Muscle of leg (tissue), 11 donors: ENCODE measurements around the gene CPLX4. TPM values are rescaled to one million over a fixed set of nuclear protein-coding genes. Genes with fewer than 3 reads are reported as not detected.
A peak's percentile ranks its signal among the peaks of the same experiment; 100 is the strongest.

Experiments used
- DNase-seq: peaks from one replicate; pipeline ENCODE4 v3.0.0; 2013
- H3K27ac ChIP-seq: one replicate; pipeline ENCODE4 v1.5.1; 2013; ENCODE audit warnings: mild to moderate bottlenecking, low read length, control low read depth
- H3K27me3 ChIP-seq: one replicate; pipeline ENCODE4 v1.6.1; 2013; ENCODE audit warnings: low read length; ENCODE audit not compliant: control insufficient read depth, insufficient read depth
- H3K36me3 ChIP-seq: one replicate; pipeline ENCODE4 v1.6.1; 2013; ENCODE audit warnings: low read length; ENCODE audit not compliant: control insufficient read depth, insufficient read depth
- H3K4me1 ChIP-seq: one replicate; pipeline ENCODE4 v1.6.1; 2013; ENCODE audit warnings: low read length; ENCODE audit not compliant: control insufficient read depth, insufficient read depth
- H3K4me3 ChIP-seq: one replicate; pipeline ENCODE4 v1.5.1; 2013; ENCODE audit warnings: low read length, control low read depth
- H3K9me3 ChIP-seq: replicated peaks from 2 replicates; pipeline ENCODE4 v1.6.1; 2013; ENCODE audit warnings: low read depth, low read length; ENCODE audit not compliant: control insufficient read depth
- WGBS: methylation state at CpG from one replicate; pipeline ENCODE4 v1.1.5; 2013; ENCODE audit warnings: missing lambda C conversion rate; ENCODE audit not compliant: insufficient coverage; 5-methylcytosine and 5-hydroxymethylcytosine counted together
- polyA plus RNA-seq, 8 donors: library from polyadenylated mRNA; unstranded; fragments of 120-200 nt; gene quantifications; one replicate each; pipeline versions ENCODE4 v1.2.1 to v1.2.3, GENCODE V29; 2013; ENCODE audit warnings: inconsistent platforms in 1 of 8, low replicate concordance in 1 of 8; ENCODE audit not compliant: insufficient read length in 8 of 8, insufficient read depth in 1 of 8
- total RNA-seq: library from RNA; stranded (reverse); fragments of 120-200 nt; gene quantifications from one replicate; pipeline ENCODE4 v1.2.4, GENCODE V29; 2013

Gene CPLX4
- total and polyA plus RNA-seq, 9 donors: not detected

- Histone ChIP-seq H3K27ac (no peak overlapping the region), H3K9me3 (no peaks in the 10 kb centered on the region), H3K4me3 (no peak overlapping the region), H3K36me3 (no peaks in the 10 kb centered on the region), H3K27me3 (peaks cover 26% of the 10 kb centered on the region), H3K4me1 (no peaks in the 10 kb centered on the region)
- DNase-seq: no peak
- 40% methylated on average over 2 of the region's 6 CpGs for WGBS
Observed at GRCh38 chr18:59286341-59286740, 32.1 kb downstream of the CPLX4 start.

- WGBS: 77% methylated on average over 1 of the region's 11 CpGs
- H3K4me1 ChIP-seq: no peaks in the 10 kb centered on the region
- H3K4me3 ChIP-seq: no peak overlapping the region
- no peak for DNase-seq
- H3K27ac ChIP-seq: no peak overlapping the region
- peaks cover 40% of the 10 kb centered on the region for H3K27me3 ChIP-seq
- no peaks in the 10 kb centered on the region for H3K36me3 ChIP-seq
- H3K9me3 ChIP-seq: no peaks in the 10 kb centered on the region
Observed at GRCh38 chr18:59282341-59282740, 36.1 kb downstream of the CPLX4 start.

GRCh38 chr18:59279722-59280121 is 38.7 kb downstream of the CPLX4 start:
- Histone ChIP-seq H3K36me3 (no peaks in the 10 kb centered on the region), H3K27me3 (peaks cover 55% of the 10 kb centered on the region), H3K9me3 (no peaks in the 10 kb centered on the region), H3K4me3 (no peak overlapping the region), H3K4me1 (no peaks in the 10 kb centered on the region), H3K27ac (no peak overlapping the region)
- no peak for DNase-seq
- WGBS: 55% methylated on average over 1 of the region's 1 CpG

GRCh38 chr18:59279193-59279592 is 39.3 kb downstream of the CPLX4 start:
- Histone ChIP-seq H3K27me3 (peaks cover 60% of the 10 kb centered on the region), H3K4me3 (no peak overlapping the region), H3K36me3 (no peaks in the 10 kb centered on the region), H3K27ac (no peak overlapping the region), H3K9me3 (no peaks in the 10 kb centered on the region), H3K4me1 (peaks cover 1% of the 10 kb centered on the region)
- WGBS: 20% methylated on average over 1 of the region's 3 CpGs
- DNase-seq: no peak

GRCh38 chr18:59278793-59279192 is 39.7 kb downstream of the CPLX4 start:
- Histone ChIP-seq H3K36me3 (no peaks in the 10 kb centered on the region), H3K27ac (no peak overlapping the region), H3K27me3 (peaks cover 60% of the 10 kb centered on the region), H3K4me3 (no peak overlapping the region), H3K9me3 (no peaks in the 10 kb centered on the region), H3K4me1 (peaks cover 4% of the 10 kb centered on the region)
- 100% methylated on average over 1 of the region's 5 CpGs for WGBS
- no peak for DNase-seq

GRCh38 chr18:59276047-59276446 is 42.4 kb downstream of the CPLX4 start:
- WGBS: 18% methylated on average over 5 of the region's 5 CpGs
- H3K36me3 ChIP-seq: no peaks in the 10 kb centered on the region
- no peaks in the 10 kb centered on the region for H3K9me3 ChIP-seq
- peaks cover 73% of the 10 kb centered on the region for H3K27me3 ChIP-seq
- H3K27ac ChIP-seq: no peak overlapping the region
- DNase-seq: no peak
- H3K4me1 ChIP-seq: peaks cover 19% of the 10 kb centered on the region
- H3K4me3 ChIP-seq: no peak overlapping the region

- Histone ChIP-seq H3K36me3 (no peaks in the 10 kb centered on the region), H3K27ac (no peak overlapping the region), H3K27me3 (peaks cover 78% of the 10 kb centered on the region), H3K4me3 (no peak overlapping the region), H3K4me1 (peaks cover 19% of the 10 kb centered on the region), H3K9me3 (no peaks in the 10 kb centered on the region)
- no peak for DNase-seq
- no CpG with 5 or more reads among the region's 6 CpGs for WGBS
Observed at GRCh38 chr18:59275406-59275949, 43.0 kb downstream of the CPLX4 start.

GRCh38 chr18:59274533-59274928 is 43.9 kb downstream of the CPLX4 start:
- 9% methylated on average over 8 of the region's 18 CpGs for WGBS

GRCh38 chr18:59273759-59274532 is 44.5 kb downstream of the CPLX4 start:
- peaks cover 81% of the 10 kb centered on the region for H3K27me3 ChIP-seq
- no peak for DNase-seq

More at GRCh38 chr18:59274533-59274928, 43.9 kb downstream of the CPLX4 start:
- Histone ChIP-seq H3K4me3 (no peak overlapping the region), H3K27ac (no peak overlapping the region), H3K27me3 (peaks cover 77% of the 10 kb centered on the region), H3K4me1 (peaks cover 19% of the 10 kb centered on the region), H3K9me3 (no peaks in the 10 kb centered on the region), H3K36me3 (no peaks in the 10 kb centered on the region)
- no peak for DNase-seq

GRCh38 chr18:59272891-59273758 is 45.3 kb downstream of the CPLX4 start, which contains the start of gene RAX:
Gene RAX, minus strand, starts transcription at chr18:59273454. Its CDS starts 248 bp downstream, at chr18:59273206.
- Histone ChIP-seq H3K36me3 (no peaks in the 10 kb centered on the region), H3K27ac (no peak within 1 kb of the TSS), H3K27me3 (peaks cover 84% of the 10 kb centered on the region), H3K9me3 (no peaks in the 10 kb centered on the region), H3K4me1 (peaks cover 28% of the 10 kb centered on the region), H3K4me3 (peak within 1 kb of the TSS; percentile 5)
- under 1% methylated on average over 77 of the region's 88 CpGs for WGBS
- DNase-seq: no peak

More at GRCh38 chr18:59273759-59274532, 44.5 kb downstream of the CPLX4 start:
- H3K4me3 ChIP-seq: no peak overlapping the region
- H3K36me3 ChIP-seq: no peaks in the 10 kb centered on the region
- WGBS: 2% methylated on average over 37 of the region's 48 CpGs
- H3K9me3 ChIP-seq: no peaks in the 10 kb centered on the region
- H3K27ac ChIP-seq: no peak overlapping the region
- peaks cover 22% of the 10 kb centered on the region for H3K4me1 ChIP-seq
